ENCODE data around the gene AFAP1L2.

Gene AFAP1L2

DNA sequence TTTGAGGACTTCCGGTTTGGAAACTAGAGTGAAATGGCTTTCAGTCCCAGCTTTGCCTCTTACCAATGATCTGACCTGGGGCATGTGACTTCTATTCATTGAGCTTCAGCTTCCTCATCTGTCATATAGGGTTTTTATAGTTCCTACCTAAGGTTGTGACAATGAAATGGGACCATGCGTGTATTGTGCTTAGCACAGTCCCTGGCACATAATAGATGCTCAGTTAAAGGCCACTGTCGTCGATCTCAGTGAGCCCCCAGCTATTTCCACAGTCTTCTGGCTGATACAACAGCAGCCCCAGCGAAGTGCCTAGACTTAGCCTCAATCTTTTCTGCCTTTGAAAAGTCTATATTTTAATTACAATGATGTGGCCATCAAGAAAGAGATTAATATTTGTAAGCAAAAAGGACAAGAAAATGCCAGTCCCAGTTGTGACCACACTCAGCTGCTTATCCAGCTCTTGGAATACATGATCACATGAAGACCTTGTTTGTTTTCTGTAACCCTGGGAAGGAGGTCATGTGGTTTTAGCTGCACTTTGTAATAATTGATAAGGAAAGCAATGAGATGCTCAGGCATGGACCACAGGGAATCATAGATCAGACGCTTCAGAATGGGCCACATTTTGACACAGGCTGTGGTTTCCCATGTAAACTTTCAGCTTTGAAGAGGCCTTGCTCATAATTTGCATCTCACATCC lies 120.6 kb downstream of the AFAP1L2 start:
- no peak for DNase-seq

DNA sequence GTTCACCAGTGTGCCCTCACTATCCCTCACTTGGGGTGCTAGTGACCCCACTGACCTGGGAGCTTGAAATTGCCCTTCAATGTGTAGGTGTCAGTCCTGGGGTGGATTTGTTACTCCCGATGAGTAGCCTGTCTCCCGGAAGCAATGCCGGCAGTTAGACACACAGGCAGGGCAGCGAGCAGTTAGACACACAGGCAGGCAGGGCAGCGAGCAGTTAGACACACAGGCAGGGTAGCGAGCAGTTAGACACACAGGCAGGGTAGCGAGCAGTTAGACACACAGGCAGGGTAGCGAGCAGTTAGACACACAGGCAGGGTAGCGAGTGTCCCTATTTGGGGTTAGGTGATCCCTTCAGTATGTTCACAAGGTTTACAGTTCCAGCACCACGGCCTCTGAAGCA lies 121.2 kb downstream of the AFAP1L2 start:
- no peak for DNase-seq

DNA sequence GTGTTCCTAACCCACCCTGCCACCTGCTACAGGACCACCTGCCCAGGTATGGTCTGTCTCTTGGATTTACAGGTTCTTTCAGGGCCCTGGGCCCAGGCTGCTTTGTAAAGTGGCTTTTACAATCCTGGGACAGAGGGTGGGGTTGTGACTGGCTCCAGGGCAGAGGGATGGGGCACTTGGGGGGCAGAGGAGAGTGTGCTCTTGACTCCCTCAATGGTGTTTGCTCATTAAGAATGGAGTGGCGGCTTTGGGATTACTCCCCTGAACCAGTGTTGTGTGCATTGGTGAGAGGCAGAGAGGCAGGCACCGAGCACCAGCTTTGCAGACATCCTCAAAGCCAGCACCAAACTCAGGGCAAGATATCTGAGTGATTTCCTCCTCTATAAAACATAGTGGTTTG lies 121.8 kb downstream of the AFAP1L2 start:
- no peak for DNase-seq

DNA sequence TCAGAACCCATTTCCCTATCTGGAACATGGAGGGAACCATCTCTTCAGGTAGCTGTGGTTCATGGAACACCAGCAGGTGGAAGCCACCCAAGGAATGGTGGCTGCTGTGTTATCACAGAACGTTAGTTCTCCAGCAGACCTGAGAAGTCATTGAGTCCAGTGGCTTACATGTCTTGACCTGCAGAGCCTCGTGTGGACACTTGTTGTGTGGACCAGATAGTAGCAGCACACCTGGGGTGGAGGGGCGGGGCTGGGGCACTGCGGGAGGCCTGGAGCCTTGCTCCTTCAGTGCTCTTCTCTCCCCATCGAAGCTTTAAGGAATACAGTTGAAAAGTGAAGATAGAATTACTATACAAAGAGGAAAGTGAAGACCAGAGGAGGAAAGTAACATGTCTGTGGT lies 122.8 kb downstream of the AFAP1L2 start:
- DNase-seq: no peak

DNA sequence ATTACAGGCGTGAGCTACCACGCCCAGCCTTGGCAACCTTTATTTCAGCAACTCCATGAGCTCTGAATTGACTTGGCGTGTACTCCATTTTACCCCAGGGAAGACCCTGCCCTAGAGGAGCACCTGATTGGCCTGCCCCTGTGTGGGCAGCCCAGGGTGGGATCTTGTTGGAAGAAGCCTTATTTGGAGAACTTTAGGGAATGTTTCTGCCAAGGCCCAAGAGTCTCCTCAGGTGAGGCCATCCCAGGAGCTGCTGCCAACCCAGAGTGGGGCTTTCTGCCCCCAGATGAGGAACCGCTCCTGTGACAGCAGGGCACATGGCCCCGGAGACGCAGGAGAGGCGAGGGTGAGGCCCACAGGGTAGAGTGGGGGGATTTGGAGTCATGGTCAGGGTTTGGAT lies 123.3 kb downstream of the AFAP1L2 start:
- no peak for DNase-seq

DNA sequence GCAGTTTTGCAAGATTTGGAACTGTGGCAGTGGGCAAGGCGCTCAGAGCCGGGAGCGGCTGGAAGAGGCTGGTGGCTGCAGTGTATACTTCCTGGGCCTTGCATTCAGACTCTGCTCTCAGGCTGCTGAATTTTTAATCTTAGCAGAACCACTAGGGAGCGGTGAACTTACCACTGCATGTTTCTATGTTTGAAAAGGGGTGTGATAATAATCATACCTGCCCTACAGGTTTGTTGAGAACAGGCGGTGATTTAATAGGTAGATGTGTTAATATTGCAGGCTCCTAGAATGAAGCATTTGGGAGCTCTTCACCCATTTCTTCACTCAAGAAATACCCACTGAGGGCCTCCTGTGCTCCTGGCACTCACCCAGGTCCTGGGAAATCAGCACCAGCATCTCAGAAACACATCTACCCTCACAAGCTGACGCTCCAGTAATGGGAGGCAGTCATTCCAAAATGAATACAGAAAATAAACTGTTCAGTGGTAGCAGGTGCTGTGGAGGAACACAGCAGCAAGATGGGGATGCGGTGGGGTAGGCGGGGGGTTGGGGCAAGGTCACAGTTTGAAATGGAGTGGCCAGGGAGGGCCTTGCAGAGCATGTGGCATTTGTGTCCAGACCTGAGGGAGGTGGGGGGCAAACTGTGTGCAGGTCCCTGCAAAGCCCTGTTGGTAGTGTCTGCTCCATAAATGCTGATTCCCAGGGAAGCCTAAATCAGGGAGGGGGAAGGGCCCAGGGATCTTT lies 124.2 kb downstream of the AFAP1L2 start:
- DNase-seq: no peak

DNA sequence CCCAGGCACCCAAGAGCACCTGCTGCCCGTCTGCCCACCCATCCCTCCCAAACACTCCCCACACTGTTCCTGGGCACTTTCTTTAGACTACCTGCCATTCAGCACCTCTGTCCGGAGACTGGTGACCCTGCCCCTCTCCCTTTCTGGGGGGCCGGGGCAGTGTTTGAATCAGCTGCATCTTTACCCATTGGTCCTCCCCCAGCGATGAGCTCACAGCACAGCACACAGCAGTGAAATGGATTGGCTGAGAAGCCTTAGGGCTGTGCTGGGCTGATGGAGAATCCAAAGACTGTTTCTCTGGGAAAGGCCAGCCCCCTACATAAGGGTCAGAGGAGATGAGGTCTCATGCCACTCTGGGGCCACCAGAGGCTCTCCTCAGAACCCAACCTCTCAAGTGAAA lies 125.0 kb downstream of the AFAP1L2 start:
- DNase-seq: no peak

DNA sequence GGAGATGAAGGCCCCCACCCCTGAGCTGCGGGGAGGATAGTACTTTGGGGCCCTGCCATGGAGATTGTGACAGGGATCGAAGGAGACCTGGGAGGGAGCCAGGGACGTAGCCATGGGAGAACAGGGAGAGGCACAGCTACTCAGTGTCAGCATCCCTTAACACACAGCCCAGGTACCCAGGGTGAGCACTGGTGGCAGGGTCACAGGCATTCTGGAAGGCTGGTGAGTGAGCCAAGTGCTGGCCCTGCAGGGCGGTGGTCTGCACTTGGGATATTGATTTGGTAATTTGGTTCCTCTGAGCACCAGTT lies 125.5 kb downstream of the AFAP1L2 start:
- no peak for DNase-seq

DNA sequence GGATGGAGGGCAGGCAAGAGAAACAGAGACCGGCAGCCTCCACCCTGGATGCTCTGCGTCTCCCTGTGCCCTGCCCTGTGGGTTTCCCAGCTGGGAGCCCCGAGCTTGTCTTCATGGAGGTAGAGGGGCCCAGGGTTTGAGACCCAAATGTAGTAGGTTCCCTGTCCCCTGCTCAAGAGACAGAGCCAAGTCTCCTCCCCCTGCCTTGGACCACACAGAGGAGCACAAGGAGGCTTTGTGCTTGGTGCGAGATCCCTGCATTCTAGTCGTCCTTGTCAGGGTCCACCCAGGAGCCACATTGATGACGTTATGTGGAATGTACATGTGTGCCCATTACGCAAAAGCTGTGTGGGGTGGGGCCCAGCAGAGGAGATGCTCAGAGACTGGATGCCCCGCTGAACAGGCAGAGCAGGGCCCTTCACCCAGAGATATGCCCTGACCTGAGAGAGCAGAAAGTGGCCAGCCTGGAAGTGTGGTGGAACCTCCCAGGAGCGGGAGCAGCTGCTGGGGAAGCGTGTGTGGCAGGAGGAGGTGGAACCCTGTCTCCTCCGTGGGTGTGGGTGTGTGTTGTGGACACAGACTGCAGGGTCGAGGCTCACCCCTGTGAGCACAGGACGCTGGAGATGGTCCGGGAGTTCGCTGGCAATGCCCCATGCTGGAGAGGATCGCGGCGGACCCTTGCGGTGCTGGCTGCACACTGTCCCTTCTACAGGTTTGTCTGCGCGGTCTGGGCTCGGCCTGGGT lies 126.0 kb downstream of the AFAP1L2 start:
- no peak for DNase-seq

DNA sequence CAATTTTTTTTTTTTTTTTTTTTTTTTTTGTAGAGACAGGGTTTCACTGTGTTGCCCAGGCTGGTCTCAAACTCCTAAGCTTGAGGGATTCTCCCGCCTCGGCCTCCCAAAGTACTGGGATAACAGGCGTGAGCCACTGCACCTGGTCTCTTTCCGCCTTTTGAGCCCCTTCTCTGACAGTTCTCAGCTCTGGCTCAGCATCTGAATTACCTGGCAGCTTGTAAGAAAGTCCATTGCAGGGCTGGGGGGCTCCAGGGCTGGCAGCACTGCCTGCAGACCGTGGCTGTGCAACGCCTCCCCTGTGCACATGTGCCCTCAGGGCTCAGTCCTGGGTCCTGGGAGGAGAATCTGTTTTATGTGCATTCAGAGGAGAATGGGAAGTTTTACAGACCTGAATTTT lies 127.6 kb downstream of the AFAP1L2 start:
- DNase-seq: no peak

DNA sequence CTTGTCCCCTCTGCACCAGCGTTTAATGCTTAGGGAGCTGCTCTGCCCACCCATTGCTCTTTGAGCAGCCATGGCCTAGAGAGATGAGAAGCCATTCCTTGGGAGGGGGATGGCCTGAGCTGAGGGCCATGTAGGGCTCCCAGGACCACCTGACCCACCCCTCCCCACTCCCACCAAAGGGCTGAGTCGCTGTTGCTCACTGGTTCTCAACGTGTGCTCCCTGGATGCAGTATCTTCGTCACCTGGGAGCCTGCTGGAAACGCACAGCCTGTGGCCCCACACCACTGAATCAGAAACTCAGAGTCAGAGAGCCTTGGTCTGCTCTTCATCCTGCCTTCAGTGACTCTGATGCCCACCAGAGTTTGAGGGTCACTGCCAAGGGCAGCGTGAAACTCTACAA lies 128.2 kb downstream of the AFAP1L2 start:
- DNase-seq: no peak

DNA sequence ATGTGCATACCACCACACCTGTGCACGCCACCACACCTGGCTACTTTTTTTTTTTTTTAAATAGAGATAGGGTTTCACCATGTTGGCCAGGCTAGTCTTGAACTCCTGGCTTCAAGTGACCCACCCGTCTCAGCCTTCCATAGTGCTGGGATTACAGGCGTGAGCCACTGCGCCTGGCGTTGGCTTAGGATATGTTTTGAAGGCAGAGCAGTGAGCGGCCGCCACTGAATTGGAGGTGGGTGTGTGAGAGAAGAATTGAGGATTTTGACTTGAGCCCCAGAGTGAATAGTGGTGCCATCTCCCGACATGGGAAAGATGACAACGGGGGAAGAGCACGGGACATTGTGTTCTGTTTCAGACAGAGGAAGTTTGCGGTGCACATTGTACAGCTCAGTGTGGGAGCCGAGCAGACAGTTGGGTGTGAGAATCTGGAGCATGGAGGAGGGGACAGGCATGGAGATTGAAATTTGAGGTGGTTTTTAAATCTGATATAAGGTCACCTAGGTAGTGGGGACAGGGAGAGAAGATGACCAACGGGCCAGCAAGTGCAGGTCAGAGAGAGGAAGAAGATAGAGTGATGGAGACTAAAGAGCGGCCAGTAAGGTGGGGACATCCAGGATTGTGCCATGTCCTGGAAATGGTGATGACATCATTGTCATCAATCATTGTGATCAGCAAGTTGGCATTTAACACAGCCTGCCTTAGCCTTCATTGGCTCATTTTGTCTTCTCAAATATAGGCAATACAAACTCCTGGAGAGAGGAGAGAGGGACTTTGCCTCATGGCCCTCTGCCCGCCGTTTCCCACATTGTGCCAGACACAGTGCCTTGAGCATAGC lies 129.5 kb downstream of the AFAP1L2 start:
- no peak for DNase-seq

DNA sequence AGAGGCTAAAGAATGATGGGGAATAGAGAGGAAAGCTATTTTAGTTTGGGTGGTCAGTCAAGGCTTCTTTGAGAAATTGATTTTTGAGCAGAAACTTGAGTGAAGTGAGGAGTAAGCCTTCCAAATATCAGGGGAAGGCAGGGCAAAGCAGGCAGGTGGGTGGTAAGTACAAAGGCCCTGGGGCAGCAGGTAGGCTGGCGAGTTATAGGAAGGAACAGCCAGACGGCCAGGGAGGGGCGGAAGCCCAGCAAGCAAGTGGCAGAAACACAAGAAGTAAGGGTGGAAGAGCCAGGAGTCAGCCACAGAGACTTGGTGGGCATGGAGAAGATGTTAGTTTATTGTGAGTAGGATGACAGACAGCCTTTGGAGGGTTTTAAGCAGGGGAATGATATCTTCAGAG lies 130.4 kb downstream of the AFAP1L2 start:
- no peak for DNase-seq

DNA sequence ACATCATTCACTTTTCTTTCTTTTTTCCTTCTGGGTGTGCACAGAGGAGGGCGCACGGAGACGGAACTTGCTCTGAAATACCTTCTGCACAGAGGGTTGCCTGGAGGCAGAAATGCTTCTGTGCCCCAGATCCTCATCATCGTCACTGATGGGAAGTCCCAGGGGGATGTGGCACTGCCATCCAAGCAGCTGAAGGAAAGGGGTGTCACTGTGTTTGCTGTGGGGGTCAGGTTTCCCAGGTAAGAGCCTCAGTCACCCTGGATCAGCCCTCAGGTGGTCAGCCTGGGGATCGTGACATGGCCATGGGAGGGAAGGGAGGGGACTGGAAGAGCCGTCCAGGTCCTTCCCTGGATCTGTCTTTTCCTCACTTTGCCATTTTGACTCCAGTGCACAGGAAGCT lies 131.6 kb downstream of the AFAP1L2 start:
- no peak for DNase-seq

DNA sequence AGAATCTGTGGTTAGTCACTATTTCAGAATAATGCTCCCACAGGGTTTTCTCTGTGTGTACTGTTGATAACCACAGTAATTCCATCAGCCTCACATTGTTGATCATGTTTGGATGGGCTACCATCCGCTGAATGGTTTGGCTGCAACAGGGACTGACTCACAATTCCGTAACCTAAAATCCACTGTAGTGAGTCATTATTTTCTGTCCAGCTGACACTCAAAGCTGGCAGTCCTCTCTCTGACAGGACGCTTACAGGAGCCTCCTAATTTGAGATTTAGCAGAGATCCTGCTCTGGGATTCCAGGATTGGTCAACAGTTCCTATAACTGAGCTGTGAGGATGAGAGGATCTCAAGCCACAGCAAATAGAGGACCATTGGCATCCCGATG lies 132.5 kb downstream of the AFAP1L2 start:
- no peak for DNase-seq

DNA sequence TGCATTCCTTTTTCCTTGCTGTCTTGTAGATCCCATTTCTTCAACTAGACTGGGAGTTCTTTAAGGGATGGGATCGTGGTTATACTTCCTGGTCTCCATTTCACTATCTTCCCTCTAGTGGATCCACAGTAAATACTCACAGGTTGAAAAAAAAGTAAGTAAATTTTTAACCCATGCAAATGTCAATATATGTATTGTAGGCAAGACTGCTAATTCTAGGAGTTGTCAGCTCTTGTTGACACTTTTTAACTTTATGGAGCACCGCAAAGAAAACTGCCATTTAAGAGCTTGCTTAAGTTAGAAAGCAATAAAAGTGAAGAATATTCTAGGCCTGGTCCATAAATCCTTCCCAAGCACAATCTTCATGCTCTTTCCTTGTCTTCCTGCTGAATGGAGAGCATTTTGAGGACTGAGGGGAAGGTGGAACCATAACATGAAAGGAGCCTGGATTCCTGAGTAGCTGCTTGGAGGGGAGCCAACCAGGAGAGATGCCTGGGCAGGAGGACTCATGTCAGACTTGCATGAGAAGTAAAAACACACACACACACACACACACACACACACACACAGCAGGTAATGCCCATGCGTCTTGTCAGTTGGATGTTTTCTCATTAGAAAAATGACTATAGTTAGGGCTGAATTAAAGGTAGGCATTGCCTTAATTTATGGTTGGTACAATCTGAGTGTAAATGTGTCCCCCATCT lies 133.1 kb downstream of the AFAP1L2 start:
- no peak for DNase-seq

DNA sequence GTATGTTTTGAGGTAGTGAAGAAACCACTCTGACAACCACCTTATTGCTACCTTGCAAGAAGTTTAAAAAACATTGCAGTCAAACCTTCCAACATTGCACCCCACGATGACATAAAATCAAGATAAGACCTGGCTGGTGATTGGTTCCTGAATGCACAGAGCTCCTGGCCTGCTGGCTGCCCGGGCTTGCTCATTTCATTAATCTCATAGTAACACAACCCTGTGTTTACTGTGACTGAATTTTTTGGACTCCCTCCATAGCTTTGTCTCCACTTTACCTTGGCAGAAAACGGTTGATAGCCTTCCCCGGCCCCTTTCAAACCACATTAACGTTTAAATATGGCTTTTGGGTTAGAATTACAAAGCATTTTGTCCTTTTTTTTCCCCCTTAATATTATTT lies 137.8 kb downstream of the AFAP1L2 start:
- DNase-seq: no peak

DNA sequence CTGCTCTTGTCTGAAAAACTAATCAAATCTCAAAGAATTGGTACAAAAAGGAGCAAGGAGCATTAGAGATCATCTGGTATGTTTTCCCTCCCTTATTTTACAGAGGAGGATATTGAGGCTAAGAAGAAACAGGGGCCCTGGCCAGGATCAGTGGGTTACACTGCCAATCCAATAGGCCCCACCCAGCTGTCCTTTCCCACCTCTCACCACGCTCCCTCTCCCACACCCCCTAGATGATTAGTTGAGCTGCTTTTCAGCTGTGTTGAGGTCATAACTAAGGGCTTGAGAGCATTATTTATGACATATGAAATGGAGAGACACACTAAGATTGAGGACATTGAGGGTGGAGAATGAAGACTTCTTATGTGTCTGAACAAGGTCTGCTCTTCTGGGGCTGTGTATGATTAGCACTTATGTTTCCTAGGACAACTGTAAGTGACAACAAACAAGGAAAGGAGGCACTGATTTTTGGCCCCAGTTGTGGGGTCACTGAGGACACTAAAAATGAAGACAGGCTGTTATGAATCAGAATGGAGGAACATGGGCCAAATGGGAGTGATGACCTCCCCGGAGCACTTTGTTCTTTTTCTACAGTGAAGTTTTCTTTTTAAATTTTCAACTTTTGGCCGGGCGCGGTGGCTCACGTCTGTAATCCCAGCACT lies 138.8 kb downstream of the AFAP1L2 start:
- DNase-seq: no peak

DNA sequence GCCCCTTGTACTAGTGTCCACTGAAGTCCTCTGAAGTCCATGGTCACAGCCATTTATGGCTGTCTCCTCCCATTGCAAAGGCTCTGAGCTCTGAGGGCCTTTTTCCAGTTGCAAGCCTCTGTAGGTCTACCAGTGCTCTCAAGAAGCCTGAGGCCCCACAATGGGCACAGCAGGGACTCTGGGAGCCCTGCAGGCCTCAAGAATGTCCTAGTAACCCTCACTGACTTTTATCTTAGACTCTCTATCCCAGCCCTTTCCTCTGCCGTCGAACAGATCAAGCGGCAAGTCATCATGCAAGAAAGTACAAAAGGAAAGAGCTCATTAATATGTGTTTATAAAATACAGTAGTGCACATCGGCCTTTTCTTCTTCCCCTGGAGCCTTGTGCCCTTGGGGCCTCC lies 141.8 kb downstream of the AFAP1L2 start:
- no peak for DNase-seq

DNA sequence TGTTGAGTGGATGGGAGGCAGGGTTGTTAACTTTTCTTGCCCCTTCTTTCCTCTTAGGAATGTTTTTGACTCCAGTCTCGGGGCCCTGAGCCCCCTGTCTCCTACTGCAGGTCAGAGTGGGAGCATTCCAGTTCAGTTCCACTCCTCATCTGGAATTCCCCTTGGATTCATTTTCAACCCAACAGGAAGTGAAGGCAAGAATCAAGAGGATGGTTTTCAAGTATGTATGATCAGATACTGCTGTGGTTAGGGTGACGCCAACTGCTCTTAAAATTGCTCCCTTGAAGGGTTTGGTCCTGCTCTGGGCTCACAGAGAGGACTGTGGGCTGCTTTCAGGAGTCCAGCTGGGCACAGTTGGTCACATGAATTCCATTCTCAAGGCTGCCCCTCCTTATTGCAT lies 143.2 kb downstream of the AFAP1L2 start:
- DNase-seq: no peak

DNA sequence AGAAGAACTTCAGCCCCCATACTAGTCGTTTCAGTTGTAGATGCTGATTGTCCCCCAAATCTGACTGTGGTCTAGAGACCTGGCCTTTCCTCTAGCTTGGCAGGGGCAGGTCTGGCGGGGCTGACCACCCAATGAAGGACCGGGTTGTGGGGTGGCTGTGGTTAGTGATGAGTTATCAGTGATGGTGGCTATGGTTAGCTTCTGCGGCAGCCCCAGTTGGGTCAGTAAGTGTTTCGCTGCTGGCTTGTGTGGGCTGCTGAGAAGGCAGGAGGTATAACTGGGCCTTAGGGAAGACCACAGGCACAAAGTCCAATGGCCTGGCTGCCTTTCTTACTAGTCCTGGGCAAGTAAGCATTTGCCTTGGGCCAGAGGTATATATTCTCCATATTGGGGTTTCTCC lies 143.9 kb downstream of the AFAP1L2 start:
- no peak for DNase-seq

DNA sequence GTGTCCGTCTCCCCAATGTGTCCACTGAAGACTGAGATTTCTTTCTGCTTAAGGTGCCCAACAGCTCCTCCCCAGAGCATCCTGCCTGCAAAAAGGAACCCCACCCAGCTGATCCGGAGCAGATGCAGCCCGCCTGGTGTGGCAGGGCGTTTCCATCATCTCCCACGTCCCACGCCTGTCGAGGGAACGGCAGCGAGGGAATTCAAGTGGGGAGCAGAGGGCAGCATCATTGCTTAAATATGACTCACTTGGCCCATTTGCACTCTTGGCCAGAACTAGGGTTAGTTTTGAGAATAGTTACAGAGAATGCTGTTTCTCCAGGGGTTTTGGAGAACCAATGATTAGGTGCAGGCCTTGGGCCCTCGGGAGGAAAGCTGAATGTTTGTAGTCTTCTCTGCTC lies 144.5 kb downstream of the AFAP1L2 start:
- DNase-seq: no peak
